A549 (cell line): ENCODE data around the gene FKBP2.

Experiments
- BHLHE40 ChIP-seq: IDR thresholded peaks from 2 replicates; pipeline ENCODE4 v1.6.1; 2012; ENCODE audit warnings: low read depth, low read length, inconsistent platforms
- CTCF ChIP-seq: fragments of >200 bp; sonication (Bioruptor Twin); formaldehyde crosslinking; IDR thresholded peaks from 3 replicates; pipeline ENCODE4 v1.5.1; 2016
- HMGXB4 ChIP-seq: fragments of 250-450 bp; sonication (Bioruptor Pico); IDR thresholded peaks from 2 replicates; pipeline ENCODE4 v1.5.0; 2021; ENCODE audit warnings: mild to moderate bottlenecking, moderate library complexity, borderline replicate concordance
- MAZ ChIP-seq: fragments of 150-350 bp; IDR thresholded peaks from 2 replicates; pipeline ENCODE4 v1.6.1; 2014; ENCODE audit warnings: antibody characterized with exemption, low read depth, low read length, borderline replicate concordance
- POLR2A ChIP-seq: IDR thresholded peaks from 2 replicates; pipeline ENCODE4 v1.6.1; 2012; ENCODE audit warnings: mild to moderate bottlenecking, low read length
- RFX5 ChIP-seq: fragments of 450-650 bp; IDR thresholded peaks from 2 replicates; pipeline ENCODE4 v1.7.1; 2014; ENCODE audit warnings: antibody characterized with exemption, mild to moderate bottlenecking, moderate library complexity
- USF2 ChIP-seq: fragments of 450-650 bp; IDR thresholded peaks from 2 replicates; pipeline ENCODE4 v1.6.1; 2014; ENCODE audit warnings: antibody characterized with exemption

DNA sequence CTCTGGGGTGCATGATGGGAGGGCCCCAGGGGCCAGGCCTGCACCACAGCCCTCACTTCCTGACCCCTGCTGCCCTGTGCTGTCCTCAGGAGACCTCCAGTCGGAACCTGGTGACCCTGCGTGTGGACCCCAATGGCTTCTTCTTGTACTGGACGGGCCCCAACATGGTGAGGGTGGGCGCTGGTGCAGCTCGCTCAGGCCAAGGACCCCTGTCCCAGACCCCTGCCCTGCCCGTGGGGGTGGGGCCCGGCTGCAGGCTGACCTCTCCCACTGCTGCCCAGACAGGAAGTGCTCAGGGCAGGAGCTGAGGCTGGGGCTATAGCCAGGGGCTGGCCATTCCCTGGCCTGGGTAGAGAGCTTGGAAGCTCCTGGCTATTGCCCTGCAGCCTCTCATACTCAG, 13.4 kb downstream of the FKBP2 start:
- no peak for TF ChIP-seq BHLHE40
- TF ChIP-seq CTCF: no peak
- TF ChIP-seq HMGXB4 (CRISPR knock-in tag): no peak
- no peak for TF ChIP-seq USF2
- TF ChIP-seq MAZ: no peak
- TF ChIP-seq POLR2A: no peak
- TF ChIP-seq RFX5: no peak
